Common myeloid progenitor, CD34-positive (primary cell): ENCODE measurements around the gene GAK.

Experiments used
- CTCF ChIA-PET: fragments of 350-600 bp; sonication (Branson Sonifier 250); formaldehyde crosslinking; loops from one replicate; lab custom pipeline; 2021; ENCODE audit warnings: antibody characterized with exemption; lab: Charles Lee
- POLR2A ChIA-PET: fragments of 350-600 bp; sonication (Branson Sonifier 250); formaldehyde crosslinking; loops from one replicate; lab custom pipeline; 2021; ENCODE audit warnings: antibody characterized with exemption; lab: Charles Lee
- DNase-seq, 3 donors: peaks; one replicate each; pipeline versions ENCODE4 v3.0.0 to v3.0.0-alpha.2; 2013
- H3K27ac ChIP-seq, 2 experiments: 1 replicate in 1 of 2; 2 replicates in 1 of 2; pipeline ENCODE4 v1.7.0; 2013; ENCODE audit warnings: inconsistent platforms in 2 of 2, low read length in 2 of 2, mild to moderate bottlenecking in 2 of 2, low read depth in 1 of 2, moderate library complexity in 1 of 2; ENCODE audit not compliant: severe bottlenecking in 2 of 2, insufficient read depth in 1 of 2, poor library complexity in 1 of 2
- H3K27me3 ChIP-seq, 5 experiments: replicated peaks in 2 of 5; 1 replicate in 3 of 5; 2 replicates in 2 of 5; pipeline versions ENCODE4 v1.6.1 to v1.7.0; 2013; ENCODE audit warnings: low read length in 4 of 5, mild to moderate bottlenecking in 2 of 5, moderate library complexity in 2 of 5, inconsistent platforms in 1 of 5; ENCODE audit not compliant: insufficient read depth in 5 of 5, control insufficient read depth in 4 of 5
- H3K36me3 ChIP-seq, 4 experiments: 1 replicate in 2 of 4; 2 replicates in 2 of 4; pipeline versions ENCODE4 v1.6.1 to v1.7.0; 2013; ENCODE audit warnings: low read length in 3 of 4, control low read depth in 1 of 4, mild to moderate bottlenecking in 1 of 4; ENCODE audit not compliant: control insufficient read depth in 4 of 4, insufficient read depth in 4 of 4
- H3K4me1 ChIP-seq, 4 experiments: 1 replicate in 3 of 4; 2 replicates in 1 of 4; pipeline versions ENCODE4 v1.6.1 to v1.7.1; 2013; ENCODE audit warnings: low read length in 3 of 4, mild to moderate bottlenecking in 3 of 4, control low read depth in 1 of 4, inconsistent platforms in 1 of 4, moderate library complexity in 1 of 4; ENCODE audit not compliant: control insufficient read depth in 4 of 4, insufficient read depth in 4 of 4; ENCODE audit errors: control extremely low read depth in 1 of 4
- H3K4me3 ChIP-seq, 7 experiments: 1 replicate in 4 of 7; 2 replicates in 3 of 7; pipeline versions ENCODE4 v1.5.1 to v1.7.0; 2013; ENCODE audit warnings: mild to moderate bottlenecking in 7 of 7, low read length in 6 of 7, moderate library complexity in 6 of 7, inconsistent platforms in 2 of 7, low read depth in 2 of 7, control low read depth in 1 of 7; ENCODE audit not compliant: insufficient read depth in 4 of 7, control insufficient read depth in 1 of 7; ENCODE audit errors: extremely low read depth in 1 of 7
- H3K9me3 ChIP-seq, 5 experiments: 1 replicate in 4 of 5; 2 replicates in 1 of 5; pipeline versions ENCODE4 v1.6.1 to v1.7.1; 2013; ENCODE audit warnings: low read length in 4 of 5, mild to moderate bottlenecking in 2 of 5, inconsistent platforms in 1 of 5, low read depth in 1 of 5, moderate library complexity in 1 of 5; ENCODE audit not compliant: control insufficient read depth in 4 of 5, insufficient read depth in 2 of 5; ENCODE audit errors: control extremely low read depth in 1 of 5
- WGBS: methylation state at CpG from one replicate; pipeline ENCODE4 v1.1.5; 2013; ENCODE audit not compliant: insufficient coverage; 5-methylcytosine and 5-hydroxymethylcytosine counted together

Gene GAK

DNA sequence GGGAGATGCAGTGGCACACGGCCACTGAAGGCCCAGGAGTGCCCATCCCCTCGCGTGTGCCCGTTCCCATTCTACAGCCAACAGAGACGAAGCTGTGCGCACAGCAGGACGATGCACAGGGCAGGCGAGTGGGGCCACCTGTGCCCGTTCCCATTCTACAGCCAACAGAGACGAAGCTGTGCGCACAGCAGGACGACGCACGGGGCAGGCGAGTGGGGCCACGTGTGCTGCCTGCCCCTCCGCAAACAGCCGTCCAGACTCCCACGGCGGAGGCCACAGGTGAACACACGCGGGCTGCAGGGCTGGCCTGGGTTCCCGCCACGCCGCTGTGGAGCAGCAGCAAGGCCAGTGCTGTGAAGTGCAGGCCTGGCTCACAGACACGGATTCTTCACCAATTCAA lies 32.0 kb downstream of the GAK start:
- WGBS, result 95% methylated on average over 26 of the region's 26 CpGs
- DNase-seq, result no peak
- peaks cover 4 to 57% (median 36%) of the 10 kb centered on the region in 4 experiments for H3K36me3 ChIP-seq
- H3K27ac ChIP-seq, result no peak overlapping the region
- no peaks in the 10 kb centered on the region for H3K27me3 ChIP-seq
- H3K4me3 ChIP-seq, result no peak overlapping the region
- no peaks in the 10 kb centered on the region for H3K9me3 ChIP-seq
- no peaks in the 10 kb centered on the region for H3K4me1 ChIP-seq
- ChIA-PET CTCF (interaction anchor here (1.5 kb wide), 1 partner anchor 8 kb away, joined by 6 read pairs; no protein-coding TSS in a partner anchor), POLR2A (no interaction called here)

DNA sequence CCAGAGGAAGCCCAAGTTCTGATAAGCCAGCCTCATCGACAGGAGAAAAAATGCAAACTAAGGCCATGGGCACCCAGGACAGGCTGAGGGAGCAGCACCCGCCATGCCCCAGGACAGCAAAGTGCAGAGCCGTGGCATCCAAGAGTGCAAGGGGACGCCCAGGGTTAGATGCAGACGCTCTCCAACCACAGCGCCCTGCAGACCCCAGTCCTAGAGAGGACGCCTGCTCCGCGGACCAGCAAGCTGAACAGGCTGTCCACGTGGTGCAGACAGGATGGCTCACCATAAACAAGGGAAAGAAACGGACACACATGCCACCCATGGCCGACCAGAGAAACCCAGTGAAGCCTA lies 32.6 kb downstream of the GAK start:
- DNase-seq, result no peak
- WGBS, result 97% methylated on average over 11 of the region's 12 CpGs
- Histone ChIP-seq H3K27me3 (no peaks in the 10 kb centered on the region), H3K27ac (no peak overlapping the region), H3K4me1 (no peaks in the 10 kb centered on the region), H3K36me3 (peaks cover 4 to 59% (median 36%) of the 10 kb centered on the region in 4 experiments), H3K4me3 (no peak overlapping the region), H3K9me3 (no peaks in the 10 kb centered on the region)
- POLR2A ChIA-PET, result no interaction called here
- CTCF ChIA-PET, result no interaction called here

DNA sequence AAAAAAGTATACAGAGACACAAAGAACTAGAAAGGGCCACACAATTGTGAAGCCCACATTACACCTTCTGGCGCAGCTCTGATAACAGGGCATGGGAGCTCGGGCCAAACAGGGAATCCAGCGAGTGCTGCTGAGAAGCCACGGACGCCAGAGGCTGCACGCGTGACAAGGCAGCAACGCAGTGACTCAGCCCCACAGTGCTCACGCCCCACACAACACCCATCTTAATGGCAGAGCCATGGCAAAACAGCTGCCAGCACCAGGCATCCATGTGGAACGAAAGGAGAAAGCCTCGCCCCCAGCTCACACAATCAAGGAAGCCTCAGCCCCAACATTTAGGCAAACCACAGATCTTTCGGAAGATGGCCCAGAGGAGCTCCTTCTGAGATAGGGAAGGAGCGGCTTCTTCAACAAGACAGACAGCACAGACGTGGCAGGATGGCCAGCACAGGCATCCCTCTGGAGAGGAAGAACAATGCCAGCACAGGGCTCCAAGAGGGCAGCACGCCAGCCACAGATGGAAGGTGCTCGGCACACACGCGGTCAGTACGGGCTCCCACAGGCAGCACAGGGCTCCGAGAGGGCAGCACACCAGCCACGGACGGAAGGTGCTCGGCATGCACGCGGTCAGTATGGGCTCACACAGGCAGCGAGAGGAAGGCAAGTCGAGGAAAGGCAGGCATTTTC lies 33.1 kb downstream of the GAK start:
- ChIA-PET CTCF (no interaction called here), POLR2A (no interaction called here)
- Histone ChIP-seq H3K4me1 (no peaks in the 10 kb centered on the region), H3K27me3 (no peaks in the 10 kb centered on the region), H3K4me3 (no peak overlapping the region), H3K27ac (no peak overlapping the region), H3K9me3 (no peaks in the 10 kb centered on the region), H3K36me3 (peaks cover 4 to 61% (median 38%) of the 10 kb centered on the region in 4 experiments)
- 97% methylated on average over 24 of the region's 27 CpGs for WGBS
- no peak for DNase-seq

DNA sequence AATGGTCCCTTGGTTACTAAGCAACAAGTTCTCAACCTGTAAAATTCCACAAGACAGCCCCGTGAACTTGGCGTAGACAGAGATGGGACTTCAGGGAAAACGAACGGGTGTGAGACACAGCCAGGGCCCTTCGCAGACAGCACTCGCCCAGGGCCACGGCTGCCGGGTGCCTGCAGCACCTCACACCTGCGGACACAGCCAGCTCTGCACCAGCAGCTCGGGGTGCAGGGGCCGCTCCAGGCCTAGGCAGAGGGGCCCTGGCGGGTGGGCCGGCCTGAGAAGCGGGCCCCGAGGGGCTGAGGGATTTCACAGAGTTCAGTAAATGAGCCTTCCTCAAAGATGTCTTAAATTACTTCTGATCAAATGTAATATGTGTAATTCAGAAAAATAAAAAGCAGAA lies 34.0 kb downstream of the GAK start:
- Histone ChIP-seq H3K9me3 (no peaks in the 10 kb centered on the region), H3K27ac (no peak overlapping the region), H3K36me3 (peaks cover 4 to 61% (median 40%) of the 10 kb centered on the region in 4 experiments), H3K4me3 (no peak overlapping the region), H3K4me1 (no peaks in the 10 kb centered on the region), H3K27me3 (no peaks in the 10 kb centered on the region)
- ChIA-PET CTCF (interaction anchor here (1.0 to 2.7 kb wide), 4 partner anchors 9 to 100 kb away, joined by 3 to 13 read pairs (median 6); partner anchors contain the start of gene IDUA), POLR2A (no interaction called here)
- DNase-seq, result no peak
- WGBS, result 97% methylated on average over 9 of the region's 15 CpGs

DNA sequence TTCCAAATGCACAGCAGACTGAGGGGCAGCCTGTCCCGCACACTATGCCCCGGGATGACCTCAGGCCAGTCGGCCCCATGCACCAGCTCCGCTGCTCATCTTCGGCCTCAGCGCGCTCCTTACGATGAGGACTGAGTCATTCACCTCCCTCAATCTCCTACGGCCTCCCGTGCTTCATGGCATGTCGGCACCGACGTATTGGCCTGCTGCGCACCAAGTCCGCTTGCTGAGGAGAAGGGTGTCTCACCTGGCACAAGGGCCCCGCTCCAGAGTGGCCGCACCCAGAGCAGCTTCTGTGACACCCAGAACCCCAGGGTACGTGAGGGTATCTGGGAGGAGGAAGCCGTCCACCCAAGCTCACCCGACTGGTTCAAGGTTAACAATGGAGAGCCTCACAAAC lies 35.5 kb downstream of the GAK start:
- WGBS, result 96% methylated on average over 18 of the region's 20 CpGs
- Histone ChIP-seq H3K27me3 (no peaks in the 10 kb centered on the region), H3K27ac (no peak overlapping the region), H3K4me1 (no peaks in the 10 kb centered on the region), H3K4me3 (no peak overlapping the region), H3K9me3 (no peaks in the 10 kb centered on the region), H3K36me3 (peaks cover 4 to 68% (median 44%) of the 10 kb centered on the region in 4 experiments)
- CTCF ChIA-PET, result interaction anchor here (1.5 to 2.7 kb wide), 3 partner anchors 11 to 154 kb away, joined by 3 to 13 read pairs (median 9); partner anchors contain the start of gene IDUA
- DNase-seq, result no peak
- POLR2A ChIA-PET, result no interaction called here

DNA sequence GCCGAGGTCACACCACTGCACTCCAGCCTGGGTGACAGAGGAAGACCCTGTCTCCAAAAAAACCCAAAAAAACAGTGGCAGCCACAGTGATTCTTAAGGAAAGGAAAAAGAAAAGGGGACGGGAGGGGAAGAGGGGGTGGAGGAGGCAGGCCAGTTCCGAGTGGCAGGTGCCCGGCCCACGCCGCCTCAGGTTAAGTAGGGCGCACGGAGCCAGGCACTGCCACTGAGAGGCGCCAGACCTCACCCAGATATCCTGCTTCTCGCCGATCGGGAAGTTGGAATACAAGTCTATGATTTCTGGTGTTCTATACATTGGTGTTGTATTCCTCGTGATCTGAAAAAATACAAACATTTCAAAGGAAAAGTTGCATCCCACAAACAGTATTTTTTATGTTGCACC lies 35.9 kb downstream of the GAK start:
- peaks cover 4 to 68% (median 42%) of the 10 kb centered on the region in 4 experiments for H3K36me3 ChIP-seq
- no peaks in the 10 kb centered on the region for H3K4me1 ChIP-seq
- H3K4me3 ChIP-seq, result no peak overlapping the region
- H3K27ac ChIP-seq, result no peak overlapping the region
- POLR2A ChIA-PET, result no interaction called here
- 93% methylated on average over 7 of the region's 13 CpGs for WGBS
- no peaks in the 10 kb centered on the region for H3K9me3 ChIP-seq
- no peaks in the 10 kb centered on the region for H3K27me3 ChIP-seq
- no peak for DNase-seq
- CTCF ChIA-PET, result interaction anchor here (1.5 to 2.7 kb wide), 4 partner anchors 11 to 153 kb away, joined by 3 to 13 read pairs (median 7); partner anchors contain the start of gene IDUA

DNA sequence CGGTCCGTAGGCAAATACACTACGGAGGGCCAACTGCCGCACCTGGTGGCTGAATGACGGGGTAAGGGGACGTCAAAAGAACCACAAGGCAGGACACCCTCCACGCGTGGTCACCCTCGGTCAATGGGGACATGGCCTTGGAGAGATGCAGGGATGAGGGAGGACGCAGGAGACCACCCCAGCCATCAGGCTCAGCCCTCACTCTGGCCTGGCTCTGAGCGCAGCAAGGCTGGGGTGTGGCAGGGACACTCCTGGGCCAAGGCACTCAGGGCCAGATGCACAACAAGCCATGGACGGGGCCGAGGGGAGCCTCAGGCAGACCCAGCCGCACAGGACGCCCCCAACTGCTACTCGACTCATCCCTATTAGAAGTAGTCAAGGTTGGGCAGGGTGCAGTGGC lies 36.5 kb downstream of the GAK start:
- Histone ChIP-seq H3K36me3 (peaks cover 4 to 64% (median 40%) of the 10 kb centered on the region in 4 experiments), H3K4me3 (no peak overlapping the region), H3K27ac (no peak overlapping the region), H3K9me3 (no peaks in the 10 kb centered on the region), H3K4me1 (no peaks in the 10 kb centered on the region), H3K27me3 (no peaks in the 10 kb centered on the region)
- ChIA-PET CTCF (interaction anchor here (1.5 to 2.7 kb wide), 3 partner anchors 12 to 153 kb away, joined by 3 to 9 read pairs (median 5); no protein-coding TSS in a partner anchor), POLR2A (no interaction called here)
- DNase-seq, result no peak
- 97% methylated on average over 14 of the region's 16 CpGs for WGBS
